GM19193 (cell line): Measurements from ENCODE around the gene NAE1.

Source experiments
- POLR2A ChIP-seq: IDR thresholded peaks from 4 replicates; pipeline ENCODE4 v1.6.1; 2011; ENCODE audit not compliant: insufficient read depth, insufficient read length; ENCODE audit errors: extremely low read depth

NAE1 gene

DNA sequence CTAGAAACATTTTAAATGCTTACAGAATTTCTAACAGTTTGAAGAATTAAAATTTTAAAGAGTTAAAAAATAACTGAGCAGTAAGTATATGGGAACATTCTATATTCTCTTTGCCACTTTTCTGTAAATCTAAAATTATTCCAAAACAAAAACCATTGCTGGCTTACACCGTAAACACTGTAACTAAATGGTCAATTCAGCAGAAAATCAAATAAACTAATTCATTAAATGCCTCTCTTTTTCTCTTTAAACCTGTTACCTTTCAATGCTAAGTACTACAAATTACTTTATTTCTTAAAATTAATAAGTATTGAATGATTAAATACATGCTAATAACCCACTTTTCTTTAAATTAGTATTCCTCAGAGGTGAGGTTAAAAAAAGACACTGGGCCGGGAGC, 43.3 kb downstream of the NAE1 start:
- TF ChIP-seq POLR2A = no peak

DNA sequence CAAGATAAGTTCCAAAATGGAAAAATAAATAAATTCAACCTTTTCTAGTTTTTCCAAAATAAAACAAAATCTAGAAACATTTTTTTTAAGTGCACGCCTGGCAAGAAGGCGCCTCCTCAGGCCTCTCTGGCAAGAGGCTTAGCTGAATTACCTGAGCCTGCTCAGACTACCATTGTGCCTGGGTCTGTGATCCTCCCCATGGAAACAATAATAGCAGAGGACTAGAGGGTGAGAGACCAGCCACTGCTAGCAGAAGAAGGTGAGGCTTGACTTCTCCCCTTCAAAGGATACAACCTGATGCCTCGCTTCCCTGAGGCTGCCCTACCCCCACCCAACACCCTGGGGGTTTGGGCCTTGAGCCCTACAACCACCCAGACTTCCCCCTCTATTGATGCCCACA, 44.2 kb downstream of the NAE1 start:
- TF ChIP-seq POLR2A = no peak

DNA sequence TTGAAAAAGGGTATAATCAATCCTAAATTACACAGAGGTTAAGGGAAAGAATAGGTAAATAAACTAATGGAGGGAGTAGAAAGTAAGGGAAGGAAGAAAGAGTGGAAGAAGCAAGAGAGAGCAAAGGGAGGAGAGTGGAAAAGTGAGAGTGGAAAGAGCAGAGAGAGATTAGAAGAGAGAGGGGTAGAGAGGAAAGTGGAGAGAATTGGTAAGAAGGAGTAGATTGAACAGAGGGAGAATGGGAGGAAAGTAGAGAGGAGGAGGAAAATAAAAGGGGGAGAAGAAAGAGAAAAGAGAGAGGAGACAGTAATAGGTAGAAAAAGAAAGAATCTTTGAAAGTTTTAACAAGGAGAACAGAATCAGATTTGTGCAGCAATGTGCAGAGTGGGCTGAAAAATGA, 54.3 kb downstream of the NAE1 start:
- no peak for TF ChIP-seq POLR2A

DNA sequence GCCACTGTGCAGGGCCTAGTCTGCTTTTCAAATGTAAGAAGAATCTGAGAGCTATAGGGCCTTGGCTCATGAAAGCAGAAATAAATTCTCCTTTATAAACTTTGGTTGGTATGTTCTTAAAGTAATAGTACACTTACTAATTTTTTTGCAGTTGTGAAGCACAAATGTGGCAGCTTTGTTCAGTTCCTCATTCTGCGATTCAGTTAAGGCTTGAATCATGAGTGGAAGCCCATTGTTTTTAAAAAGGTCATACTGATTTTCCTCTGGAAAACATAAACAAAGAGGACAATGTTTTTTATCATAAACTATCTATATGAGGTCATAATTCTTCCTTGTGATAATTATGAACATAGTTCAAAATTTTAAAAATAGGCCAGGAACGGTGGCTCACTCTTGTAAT, 55.8 kb downstream of the NAE1 start:
- TF ChIP-seq POLR2A = no peak

DNA sequence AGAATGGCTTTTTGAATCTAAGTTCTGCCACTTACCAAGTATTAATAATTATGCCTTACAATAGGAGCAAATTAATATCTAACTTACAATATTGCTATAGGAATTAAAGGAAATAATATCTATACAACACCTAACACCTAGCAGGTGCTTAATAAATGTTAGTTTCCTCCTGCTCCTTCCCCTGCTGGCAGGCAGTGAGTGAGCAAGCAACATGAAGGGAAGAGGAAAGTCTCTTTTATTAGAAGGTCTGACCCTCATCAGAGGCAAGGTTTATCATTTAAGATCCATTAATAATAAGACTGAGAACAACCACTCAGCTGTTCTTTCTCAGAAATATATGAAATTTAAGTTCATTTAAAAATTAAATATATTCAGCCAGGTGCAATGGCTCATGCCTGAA, 72.7 kb downstream of the NAE1 start:
- no peak for TF ChIP-seq POLR2A

DNA sequence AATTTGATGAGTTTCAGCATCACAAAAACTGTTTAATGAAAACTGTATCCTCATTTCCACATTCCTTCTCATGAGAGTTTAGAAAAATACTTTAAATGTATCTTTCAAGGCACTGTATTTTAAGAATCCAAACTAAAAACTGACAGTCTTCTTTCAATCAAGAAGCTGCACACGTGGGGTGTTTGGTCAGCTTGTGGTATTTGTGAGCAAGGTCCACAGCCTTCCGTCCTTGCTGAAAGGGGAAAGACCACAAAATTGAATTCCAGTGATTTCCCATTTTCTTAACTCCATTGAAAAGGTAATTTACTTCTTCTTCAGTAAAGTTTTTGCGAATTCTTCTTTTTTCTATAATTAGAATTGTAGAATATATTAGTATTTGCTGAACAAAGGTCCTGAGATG, 76.0 kb downstream of the NAE1 start:
- no peak for TF ChIP-seq POLR2A

DNA sequence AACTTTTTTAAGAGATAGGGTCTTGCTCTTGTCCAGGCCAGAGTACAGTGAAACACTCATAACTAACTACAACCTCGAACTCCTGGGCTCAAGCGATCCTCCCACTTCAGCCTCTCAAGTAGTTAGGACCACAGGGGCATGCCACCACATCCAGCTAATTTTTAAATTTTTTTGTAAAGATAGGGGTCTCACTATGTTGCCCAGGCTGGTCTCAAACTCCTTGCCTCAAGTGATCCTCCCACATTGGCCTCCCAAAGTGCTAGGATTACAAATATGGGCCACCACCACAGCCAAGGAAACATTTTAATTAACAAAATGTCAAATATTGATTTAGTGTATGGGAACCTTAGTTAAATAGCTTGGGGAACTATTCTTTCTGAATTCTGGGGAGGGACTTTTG, 76.6 kb downstream of the NAE1 start:
- no peak for TF ChIP-seq POLR2A

- TF ChIP-seq POLR2A = no peak
Measured at GRCh38 chr16:66752958-66753357, 77.8 kb downstream of the NAE1 start.
